Fibroblast of lung (primary cell): ENCODE data around the gene HRAS. TPM values are rescaled to one million over a fixed set of nuclear protein-coding genes. Genes with fewer than 3 reads are reported as not detected.
"Not testable (repeated sequence)": the region's sequence is repeated elsewhere in the genome, so short reads cannot be mapped to it uniquely, and the experiment has no call there.

Experiments
- DNase-seq, 2 donors: peaks; one replicate each; pipeline versions ENCODE4 v3.0.0 to v3.0.0-alpha.2; 2010; ENCODE audit warnings: low read depth in 2 of 2
- H2AFZ ChIP-seq: 2 replicates; pipeline ENCODE4 v1.5.1; 2012; ENCODE audit warnings: low read length, control low read depth, inconsistent platforms
- H3K27ac ChIP-seq: 2 replicates; pipeline ENCODE4 v1.5.1; 2011; ENCODE audit warnings: low read length, control low read depth; ENCODE audit not compliant: insufficient read depth
- H3K27me3 ChIP-seq: 2 replicates; pipeline ENCODE4 v1.5.1; 2011; ENCODE audit warnings: mild to moderate bottlenecking, low read length; ENCODE audit not compliant: control insufficient read depth, insufficient read depth
- H3K36me3 ChIP-seq: 2 replicates; pipeline ENCODE4 v1.5.1; 2011; ENCODE audit warnings: low read length; ENCODE audit not compliant: control insufficient read depth, insufficient read depth
- H3K4me1 ChIP-seq: 2 replicates; pipeline ENCODE4 v1.5.1; 2011; ENCODE audit warnings: low read length; ENCODE audit not compliant: control insufficient read depth, insufficient read depth; ENCODE audit errors: extremely low read depth
- H3K4me2 ChIP-seq: 2 replicates; pipeline ENCODE4 v1.5.1; 2011; ENCODE audit warnings: low read length, control low read depth; ENCODE audit not compliant: insufficient read depth; ENCODE audit errors: extremely low read depth
- H3K4me3 ChIP-seq, 4 experiments: fragments of 200-600 bp in 1 of 4; sonication (generic) in 1 of 4; replicated peaks in 1 of 4; 2 replicates each; pipeline ENCODE4 v1.5.1; 2011 to 2016; ENCODE audit warnings: low read length in 4 of 4, low read depth in 3 of 4, mild to moderate bottlenecking in 3 of 4, control low read depth in 2 of 4, inconsistent platforms in 1 of 4, mixed read lengths in 1 of 4; ENCODE audit not compliant: insufficient read depth in 1 of 4; ENCODE audit errors: control extremely low read depth in 1 of 4
- H3K79me2 ChIP-seq: 2 replicates; pipeline ENCODE4 v1.5.1; 2012; ENCODE audit warnings: mild to moderate bottlenecking, low read length, inconsistent platforms; ENCODE audit not compliant: control insufficient read depth, insufficient read depth
- H3K9ac ChIP-seq: 2 replicates; pipeline ENCODE4 v1.5.1; 2011; ENCODE audit warnings: mild to moderate bottlenecking, low read length, control low read depth; ENCODE audit not compliant: insufficient read depth
- H3K9me3 ChIP-seq: 2 replicates; pipeline ENCODE4 v1.5.1; 2012; ENCODE audit warnings: low read depth, low read length; ENCODE audit not compliant: control insufficient read depth, insufficient read depth
- H4K20me1 ChIP-seq: 2 replicates; pipeline ENCODE4 v1.5.1; 2011; ENCODE audit warnings: low read length; ENCODE audit not compliant: control insufficient read depth, insufficient read depth; ENCODE audit errors: extremely low read depth
- EZH2 ChIP-seq: IDR thresholded peaks from 2 replicates; pipeline ENCODE4 v1.5.1; 2012; ENCODE audit warnings: low read length, control low read depth, mild to moderate bottlenecking; ENCODE audit errors: missing control alignments
- polyA plus RNA-seq, 2 donors: library from polyadenylated mRNA; depleted of rRNA in 1 of 2; stranded (reverse) in 1 of 2; unstranded in 1 of 2; fragments of >200 nt; gene quantifications; 2 replicates each; pipeline ENCODE4 v1.2.1, GENCODE V29; 2011 to 2012; ENCODE audit warnings: missing spikeins in 1 of 2
- total RNA-seq: library from RNA; depleted of rRNA; stranded (reverse); fragments of >200 nt; gene quantifications from 2 replicates; pipeline ENCODE4 v1.2.1, GENCODE V29; 2014
- TF ChIP-seq, protein P1 (sequence below), 2 donors: IDR thresholded peaks in 1 of 2; conservative IDR thresholded peaks in 1 of 2; 1 replicate in 1 of 2; 2 replicates in 1 of 2; pipeline ENCODE4 v1.5.1; 2011 to 2012; ENCODE audit warnings: low read length in 2 of 2, control low read depth in 1 of 2, inconsistent platforms in 1 of 2, low read depth in 1 of 2, mild to moderate bottlenecking in 1 of 2

HRAS gene
- total and polyA plus RNA-seq, 2 donors (not counting 1 experiment from before 2014, with no cell fraction given) = 51.7 to 58.5 TPM

DNA sequence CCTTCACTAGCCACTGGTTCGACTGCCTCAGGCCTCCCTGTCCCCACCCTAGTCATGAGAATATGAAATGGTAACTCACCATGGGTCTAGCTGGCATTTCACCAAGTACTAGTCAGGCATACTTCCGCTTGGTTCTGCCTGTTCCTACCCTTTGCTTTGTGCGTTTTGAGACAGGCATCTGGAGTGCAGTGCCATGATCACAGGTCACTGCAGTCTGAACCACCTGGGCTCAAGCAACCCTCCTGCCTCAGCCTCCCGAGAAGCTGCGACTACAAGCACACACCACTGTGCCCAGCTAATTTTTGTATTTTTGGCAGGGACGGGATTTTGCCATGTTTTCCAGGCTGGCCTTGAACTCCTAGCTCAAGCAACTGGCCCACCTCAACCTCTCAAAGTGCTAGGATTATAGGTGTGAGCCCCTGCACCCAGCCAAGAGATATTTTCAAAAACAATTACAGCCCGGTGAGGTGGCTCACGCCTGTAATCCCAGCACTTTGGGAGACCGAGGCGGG, 14.1 kb downstream of the HRAS start:
- no peak overlapping the region for H3K4me2 ChIP-seq
- no peak for DNase-seq
- H3K9ac ChIP-seq = no peak overlapping the region
- H2AFZ ChIP-seq = no peak overlapping the region
- TF ChIP-seq, protein P1, sequence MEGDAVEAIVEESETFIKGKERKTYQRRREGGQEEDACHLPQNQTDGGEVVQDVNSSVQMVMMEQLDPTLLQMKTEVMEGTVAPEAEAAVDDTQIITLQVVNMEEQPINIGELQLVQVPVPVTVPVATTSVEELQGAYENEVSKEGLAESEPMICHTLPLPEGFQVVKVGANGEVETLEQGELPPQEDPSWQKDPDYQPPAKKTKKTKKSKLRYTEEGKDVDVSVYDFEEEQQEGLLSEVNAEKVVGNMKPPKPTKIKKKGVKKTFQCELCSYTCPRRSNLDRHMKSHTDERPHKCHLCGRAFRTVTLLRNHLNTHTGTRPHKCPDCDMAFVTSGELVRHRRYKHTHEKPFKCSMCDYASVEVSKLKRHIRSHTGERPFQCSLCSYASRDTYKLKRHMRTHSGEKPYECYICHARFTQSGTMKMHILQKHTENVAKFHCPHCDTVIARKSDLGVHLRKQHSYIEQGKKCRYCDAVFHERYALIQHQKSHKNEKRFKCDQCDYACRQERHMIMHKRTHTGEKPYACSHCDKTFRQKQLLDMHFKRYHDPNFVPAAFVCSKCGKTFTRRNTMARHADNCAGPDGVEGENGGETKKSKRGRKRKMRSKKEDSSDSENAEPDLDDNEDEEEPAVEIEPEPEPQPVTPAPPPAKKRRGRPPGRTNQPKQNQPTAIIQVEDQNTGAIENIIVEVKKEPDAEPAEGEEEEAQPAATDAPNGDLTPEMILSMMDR (conservative IDR thresholded peaks at IDR 0.05 in 1 of 2, IDR thresholded peaks at IDR 0.05 in 1 of 2; ENCODE audit: low read depth in 1 of 2, low read length in 2 of 2) = no peak
- TF ChIP-seq EZH2 = no peak
- H3K36me3 ChIP-seq = no peaks in the 10 kb centered on the region
- H3K27me3 ChIP-seq = no peaks in the 10 kb centered on the region
- peaks cover 2% of the 10 kb centered on the region for H3K4me1 ChIP-seq
- H3K79me2 ChIP-seq = no peaks in the 10 kb centered on the region
- no peaks in the 10 kb centered on the region for H4K20me1 ChIP-seq
- H3K9me3 ChIP-seq = no peaks in the 10 kb centered on the region
- no peak overlapping the region for H3K27ac ChIP-seq
- no peak overlapping the region for H3K4me3 ChIP-seq

DNA sequence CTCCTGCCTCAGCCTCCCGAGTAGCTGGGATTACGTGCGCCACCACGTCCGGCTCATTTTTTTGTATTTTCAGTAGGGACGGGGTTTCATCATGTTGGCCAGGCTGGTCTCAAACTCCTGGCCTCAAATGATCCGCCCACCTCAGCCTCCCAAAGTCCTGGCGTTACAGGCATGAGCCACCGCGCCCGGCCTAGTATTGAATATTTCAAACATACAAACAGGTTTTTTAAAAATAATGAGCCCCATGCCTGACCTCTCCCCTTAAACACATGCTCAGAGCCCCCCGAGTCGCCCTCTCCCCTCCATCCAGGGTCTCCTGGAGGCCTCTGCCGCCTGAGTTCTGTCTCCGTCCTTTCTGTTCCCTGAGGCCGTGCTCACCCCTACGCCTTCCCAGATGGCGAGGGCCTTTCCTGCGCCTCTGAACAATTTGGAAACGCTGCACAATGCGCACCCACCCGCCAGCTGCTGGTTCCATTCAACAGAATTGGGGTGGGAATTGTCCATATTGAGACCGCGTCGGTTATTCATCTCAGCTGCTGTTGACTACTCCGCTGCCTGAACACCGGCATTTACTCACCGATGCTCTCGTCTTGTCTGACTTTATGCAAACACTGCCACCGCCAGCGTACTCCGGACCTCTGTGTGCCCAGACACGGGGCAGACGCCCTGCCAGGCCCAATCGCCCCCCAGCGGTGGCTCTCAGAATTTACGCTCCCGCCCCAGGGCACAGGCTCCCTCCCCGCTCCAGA, 14.8 kb downstream of the HRAS start:
- Histone ChIP-seq H2AFZ (no peak overlapping the region), H4K20me1 (no peaks in the 10 kb centered on the region), H3K9me3 (no peaks in the 10 kb centered on the region), H3K4me2 (no peak overlapping the region), H3K36me3 (no peaks in the 10 kb centered on the region), H3K79me2 (no peaks in the 10 kb centered on the region), H3K9ac (no peak overlapping the region), H3K27ac (no peak overlapping the region), H3K4me3 (no peak overlapping the region), H3K27me3 (no peaks in the 10 kb centered on the region), H3K4me1 (peaks cover 2% of the 10 kb centered on the region)
- TF ChIP-seq, protein P1 (conservative IDR thresholded peaks at IDR 0.05 in 1 of 2, IDR thresholded peaks at IDR 0.05 in 1 of 2; ENCODE audit: low read depth in 1 of 2, low read length in 2 of 2) = peak in 1 of 2 donors; percentile 4
- TF ChIP-seq EZH2 = no peak
- no peak for DNase-seq

DNA sequence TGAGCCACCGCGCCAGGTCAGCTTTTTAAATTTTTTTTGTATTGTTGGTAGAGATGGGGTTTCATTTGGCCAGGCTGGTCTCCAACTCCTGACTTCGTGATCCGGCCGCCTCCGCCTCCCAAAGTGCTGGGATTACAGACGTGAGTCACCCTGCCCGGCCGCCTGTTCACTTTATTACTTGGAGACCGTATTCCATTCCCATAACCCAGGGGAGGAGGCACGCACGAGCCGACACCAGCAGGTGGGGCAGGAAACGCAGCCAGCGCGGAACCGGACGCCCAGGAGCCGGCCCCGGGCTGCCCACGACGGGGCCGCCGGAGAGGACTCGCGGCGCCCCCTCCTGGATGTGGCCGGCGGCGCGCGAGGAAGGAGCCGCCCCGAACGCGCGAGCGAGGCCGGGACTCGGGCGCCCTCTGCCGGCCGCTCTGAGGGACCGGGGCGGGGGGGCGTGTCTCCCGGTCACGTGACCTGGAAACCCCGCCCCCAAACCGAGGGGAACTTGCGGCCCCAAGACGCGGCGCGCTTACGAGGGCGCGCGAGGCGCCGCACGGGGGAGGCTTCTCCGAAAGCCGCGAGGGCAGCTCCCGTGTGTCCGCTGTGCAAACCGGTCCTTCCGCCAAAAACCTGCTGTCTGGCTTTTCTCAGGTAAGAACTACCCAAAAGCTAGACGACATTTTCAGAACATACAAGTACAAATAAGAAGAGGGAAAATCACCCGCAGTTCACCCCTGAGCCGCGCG, 16.7 kb downstream of the HRAS start:
- H3K4me3 ChIP-seq = peak overlapping the region in 3 of 4 experiments; percentile 6 to 46 (median 42)
- H3K36me3 ChIP-seq = no peaks in the 10 kb centered on the region
- H3K79me2 ChIP-seq = no peaks in the 10 kb centered on the region
- peaks cover 2% of the 10 kb centered on the region for H3K4me1 ChIP-seq
- peak overlapping the region; percentile 40 for H3K4me2 ChIP-seq
- H3K27ac ChIP-seq = peak overlapping the region; percentile 61
- TF ChIP-seq, protein P1 (conservative IDR thresholded peaks at IDR 0.05 in 1 of 2, IDR thresholded peaks at IDR 0.05 in 1 of 2; ENCODE audit: low read depth in 1 of 2, low read length in 2 of 2) = peak in 1 of 2 donors; percentile 72
- no peak for TF ChIP-seq EZH2
- no peak overlapping the region for H3K9ac ChIP-seq
- no peak overlapping the region for H2AFZ ChIP-seq
- H3K9me3 ChIP-seq = no peaks in the 10 kb centered on the region
- H3K27me3 ChIP-seq = no peaks in the 10 kb centered on the region
- H4K20me1 ChIP-seq = no peaks in the 10 kb centered on the region
- DNase-seq = peak; percentile 89 to 94

DNA sequence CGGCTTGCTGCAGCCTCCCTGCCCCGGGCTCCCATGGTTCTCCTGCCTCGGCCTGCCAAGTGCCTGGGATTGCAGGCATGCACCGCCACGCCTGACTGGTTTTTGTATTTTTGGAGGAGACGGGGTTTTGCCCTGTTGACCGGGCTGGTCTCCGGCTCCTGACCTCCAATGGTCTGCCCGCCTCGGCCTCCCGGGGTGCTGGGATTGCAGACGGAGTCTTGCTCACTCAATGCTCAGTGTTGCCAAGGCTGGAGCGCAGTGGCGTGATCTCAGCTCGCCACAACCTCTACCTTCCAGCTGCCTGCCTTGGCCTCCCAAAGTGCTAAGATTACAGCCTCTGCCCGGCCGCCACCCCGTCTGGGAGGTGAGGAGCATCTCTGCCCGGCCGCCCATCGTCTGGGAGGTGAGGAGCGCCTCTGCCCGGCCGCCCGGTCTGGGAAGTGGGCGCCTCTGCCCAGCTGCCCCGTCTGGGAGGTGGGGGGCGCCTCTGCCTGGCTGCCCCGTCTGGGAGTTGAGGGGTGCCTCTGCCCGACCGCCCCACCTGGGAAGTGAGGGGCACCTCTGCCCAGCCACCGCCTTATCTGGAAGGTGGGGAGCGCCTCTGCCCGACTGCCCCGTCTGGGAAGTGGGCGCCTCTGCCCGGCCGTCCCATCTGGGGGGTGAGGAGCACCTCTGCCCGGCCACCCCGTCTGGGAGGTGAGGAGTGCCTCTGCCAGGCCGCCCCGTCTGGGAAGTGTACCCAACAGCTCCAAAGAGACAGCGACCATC, 18.3 kb downstream of the HRAS start:
- not testable (repeated sequence) for H2AFZ ChIP-seq, H3K27ac ChIP-seq, H3K4me1 ChIP-seq, H3K4me2 ChIP-seq, H4K20me1 ChIP-seq, H3K79me2 ChIP-seq, H3K4me3 ChIP-seq, H3K9me3 ChIP-seq, H3K27me3 ChIP-seq, H3K9ac ChIP-seq, DNase-seq, H3K36me3 ChIP-seq
